GM18519 (cell line): ENCODE results near the gene DPF1.

ENCODE experiments used
- ATAC-seq: cut with Tn5 transposase; IDR thresholded peaks from one replicate; pipeline ENCODE4 v1.9.1; 2021; ENCODE audit warnings: mild to moderate bottlenecking, moderate library complexity; ENCODE audit not compliant: unreplicated experiment, low FRiP score

DPF1 gene

GRCh38 chr19:38221919-38222830 is 1.8 kb downstream of the DPF1 start:
- no peak for ATAC-seq

- no peak for ATAC-seq
These were observed 2.6 kb downstream of the DPF1 start for GRCh38 chr19:38221421-38221820.

- no peak for ATAC-seq
These were observed 4.8 kb downstream of the DPF1 start for GRCh38 chr19:38219221-38219620.

- no peak for ATAC-seq
These were observed 5.8 kb downstream of the DPF1 start for GRCh38 chr19:38218204-38218603.

- ATAC-seq, result no peak
These were observed 7.0 kb downstream of the DPF1 start for GRCh38 chr19:38216785-38217641.

GRCh38 chr19:38213911-38214625 is 10.0 kb downstream of the DPF1 start:
- no peak for ATAC-seq

GRCh38 chr19:38213469-38213868 is 10.6 kb downstream of the DPF1 start:
- no peak for ATAC-seq

GRCh38 chr19:38211766-38212165 is 12.3 kb downstream of the DPF1 start:
- ATAC-seq, result no peak

GRCh38 chr19:38211151-38211591 is 12.9 kb downstream of the DPF1 start:
- no peak for ATAC-seq

- no peak for ATAC-seq
These were observed 13.5 kb downstream of the DPF1 start for GRCh38 chr19:38210458-38210987.

- no peak for ATAC-seq
These were observed 14.2 kb downstream of the DPF1 start for GRCh38 chr19:38209671-38210457.

GRCh38 chr19:38209152-38209551 is 14.9 kb downstream of the DPF1 start:
- no peak for ATAC-seq

- no peak for ATAC-seq
These were observed 15.5 kb downstream of the DPF1 start for GRCh38 chr19:38208571-38208970.

- no peak for ATAC-seq
These were observed 16.5 kb downstream of the DPF1 start for GRCh38 chr19:38207543-38207942.

GRCh38 chr19:38206928-38207327 is 17.1 kb downstream of the DPF1 start:
- no peak for ATAC-seq

GRCh38 chr19:38206006-38206745 is 17.8 kb downstream of the DPF1 start:
- ATAC-seq, result no peak

- no peak for ATAC-seq
These were observed 19.3 kb downstream of the DPF1 start for GRCh38 chr19:38204728-38205127.

- ATAC-seq, result no peak
These were observed 19.9 kb downstream of the DPF1 start for GRCh38 chr19:38204096-38204495.

- no peak for ATAC-seq
These were observed 20.8 kb downstream of the DPF1 start for GRCh38 chr19:38203197-38203596.
